Nephron (organoid): Measurements from ENCODE around the gene ERC1.

Experiments used
- H3K27ac Mint-ChIP-seq, 3 experiments: 2 replicates each; pipeline ENCODE4 v1.8.0; 2020; ENCODE audit warnings: mixed read lengths in 3 of 3, mild to moderate bottlenecking in 2 of 3, moderate library complexity in 1 of 3
- H3K27me3 Mint-ChIP-seq: 2 replicates; pipeline ENCODE4 v1.8.0; 2021; ENCODE audit warnings: low read depth, mild to moderate bottlenecking, moderate library complexity, mixed read lengths
- H3K36me3 Mint-ChIP-seq: 2 replicates; pipeline ENCODE4 v1.8.0; 2020; ENCODE audit warnings: low read depth, mixed read lengths
- H3K4me1 Mint-ChIP-seq: 2 replicates; pipeline ENCODE4 v1.8.0; 2020; ENCODE audit warnings: mixed read lengths
- H3K4me3 Mint-ChIP-seq, 3 experiments: 2 replicates each; pipeline ENCODE4 v1.8.0; 2020; ENCODE audit warnings: mild to moderate bottlenecking in 3 of 3, mixed read lengths in 3 of 3, moderate library complexity in 2 of 3
- H3K9me3 Mint-ChIP-seq: 2 replicates; pipeline ENCODE4 v1.8.0; 2020; ENCODE audit warnings: mixed read lengths
- TF ChIP-seq, protein P1 (sequence below), 3 experiments: fragments of 200-600 bp; sonication (generic); IDR thresholded peaks; one replicate each; pipeline ENCODE4 v1.5.0; 2021; ENCODE audit warnings: antibody characterized with exemption in 3 of 3; ENCODE audit not compliant: unreplicated experiment in 3 of 3

Gene ERC1

DNA sequence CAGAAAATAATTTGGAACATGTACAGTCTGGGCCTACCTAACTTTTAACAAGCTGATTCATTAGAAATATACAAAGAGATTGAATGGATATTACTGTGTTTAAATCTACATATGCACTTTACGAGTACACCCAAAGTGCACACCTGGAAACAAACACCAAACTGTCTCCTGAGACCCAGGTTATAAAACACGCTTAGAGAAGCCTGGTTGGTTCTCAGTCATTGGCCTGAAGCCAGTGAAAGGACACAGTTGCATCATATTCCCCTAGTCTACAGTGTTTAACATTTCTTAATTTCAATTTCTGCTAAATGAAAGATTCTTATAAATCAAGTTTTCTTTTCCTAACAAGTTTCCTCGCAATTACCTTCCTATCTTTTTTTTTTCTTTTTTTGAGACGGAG lies 393.9 kb downstream of the ERC1 start:
- Mint-ChIP-seq H3K4me3 (no peak overlapping the region), H3K9me3 (peaks cover 19% of the 10 kb centered on the region), H3K36me3 (peaks cover 37% of the 10 kb centered on the region), H3K27me3 (peaks cover 4% of the 10 kb centered on the region), H3K27ac (no peak overlapping the region), H3K4me1 (peaks cover 16% of the 10 kb centered on the region)
- TF ChIP-seq, protein P1, sequence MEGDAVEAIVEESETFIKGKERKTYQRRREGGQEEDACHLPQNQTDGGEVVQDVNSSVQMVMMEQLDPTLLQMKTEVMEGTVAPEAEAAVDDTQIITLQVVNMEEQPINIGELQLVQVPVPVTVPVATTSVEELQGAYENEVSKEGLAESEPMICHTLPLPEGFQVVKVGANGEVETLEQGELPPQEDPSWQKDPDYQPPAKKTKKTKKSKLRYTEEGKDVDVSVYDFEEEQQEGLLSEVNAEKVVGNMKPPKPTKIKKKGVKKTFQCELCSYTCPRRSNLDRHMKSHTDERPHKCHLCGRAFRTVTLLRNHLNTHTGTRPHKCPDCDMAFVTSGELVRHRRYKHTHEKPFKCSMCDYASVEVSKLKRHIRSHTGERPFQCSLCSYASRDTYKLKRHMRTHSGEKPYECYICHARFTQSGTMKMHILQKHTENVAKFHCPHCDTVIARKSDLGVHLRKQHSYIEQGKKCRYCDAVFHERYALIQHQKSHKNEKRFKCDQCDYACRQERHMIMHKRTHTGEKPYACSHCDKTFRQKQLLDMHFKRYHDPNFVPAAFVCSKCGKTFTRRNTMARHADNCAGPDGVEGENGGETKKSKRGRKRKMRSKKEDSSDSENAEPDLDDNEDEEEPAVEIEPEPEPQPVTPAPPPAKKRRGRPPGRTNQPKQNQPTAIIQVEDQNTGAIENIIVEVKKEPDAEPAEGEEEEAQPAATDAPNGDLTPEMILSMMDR (IDR thresholded peaks at IDR 0.05; ENCODE audit: unreplicated experiment in 3 of 3) = no peak

DNA sequence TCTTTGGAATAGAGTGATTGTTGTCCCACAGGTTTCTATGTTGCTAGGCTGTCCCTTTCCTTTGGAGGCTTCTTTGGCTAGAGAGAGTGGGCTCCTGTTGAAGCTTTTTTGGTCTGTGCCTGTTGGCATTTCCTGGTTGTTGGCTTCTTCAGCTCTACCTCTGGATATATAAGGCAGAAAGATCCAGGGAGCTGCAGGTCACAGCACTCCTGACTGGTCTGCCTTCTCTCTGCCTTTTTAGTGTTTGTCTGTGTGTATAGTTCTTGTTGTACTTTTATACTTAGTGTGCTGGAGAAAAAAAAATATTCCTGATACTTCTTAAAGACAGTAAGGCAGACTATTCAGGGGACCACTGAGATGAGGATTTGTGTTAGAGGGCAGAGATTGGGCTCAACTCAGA lies 400.7 kb downstream of the ERC1 start:
- Mint-ChIP-seq H3K27me3 (no peaks in the 10 kb centered on the region), H3K9me3 (peaks cover 48% of the 10 kb centered on the region), H3K27ac (no peak overlapping the region), H3K36me3 (peaks cover 84% of the 10 kb centered on the region), H3K4me3 (no peak overlapping the region), H3K4me1 (no peaks in the 10 kb centered on the region)
- TF ChIP-seq, protein P1 (IDR thresholded peaks at IDR 0.05; ENCODE audit: unreplicated experiment in 3 of 3) = no peak

DNA sequence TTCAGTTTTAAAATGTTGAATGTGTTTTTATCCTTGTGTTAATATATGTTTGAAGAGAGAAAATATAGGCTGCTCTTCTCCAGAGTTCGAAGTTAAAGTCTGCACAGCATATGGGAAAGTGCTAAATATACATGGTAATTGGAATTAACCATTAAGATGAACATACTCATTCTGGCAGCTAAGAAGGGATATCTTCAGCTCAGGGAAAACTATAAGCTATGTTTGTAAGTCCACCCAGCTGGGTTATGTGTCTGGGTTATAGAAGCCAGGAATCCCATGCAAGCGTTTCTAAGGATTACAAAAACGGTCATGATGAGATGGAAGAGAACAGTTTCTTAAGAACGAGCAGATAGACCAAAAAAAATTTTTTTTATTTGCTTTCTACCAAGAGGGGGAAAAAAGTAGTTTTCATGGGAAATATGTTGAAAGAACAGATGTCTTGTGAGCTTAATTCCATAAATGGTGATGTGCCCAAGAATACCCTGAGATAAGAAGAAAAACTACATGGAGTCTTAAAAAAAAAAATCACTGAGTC lies 404.5 kb downstream of the ERC1 start:
- H3K9me3 Mint-ChIP-seq = peaks cover 28% of the 10 kb centered on the region
- peaks cover 60% of the 10 kb centered on the region for H3K36me3 Mint-ChIP-seq
- H3K27ac Mint-ChIP-seq = no peak overlapping the region
- TF ChIP-seq, protein P1 (IDR thresholded peaks at IDR 0.05; ENCODE audit: unreplicated experiment in 3 of 3) = no peak
- H3K4me1 Mint-ChIP-seq = no peaks in the 10 kb centered on the region
- no peaks in the 10 kb centered on the region for H3K27me3 Mint-ChIP-seq
- no peak overlapping the region for H3K4me3 Mint-ChIP-seq

DNA sequence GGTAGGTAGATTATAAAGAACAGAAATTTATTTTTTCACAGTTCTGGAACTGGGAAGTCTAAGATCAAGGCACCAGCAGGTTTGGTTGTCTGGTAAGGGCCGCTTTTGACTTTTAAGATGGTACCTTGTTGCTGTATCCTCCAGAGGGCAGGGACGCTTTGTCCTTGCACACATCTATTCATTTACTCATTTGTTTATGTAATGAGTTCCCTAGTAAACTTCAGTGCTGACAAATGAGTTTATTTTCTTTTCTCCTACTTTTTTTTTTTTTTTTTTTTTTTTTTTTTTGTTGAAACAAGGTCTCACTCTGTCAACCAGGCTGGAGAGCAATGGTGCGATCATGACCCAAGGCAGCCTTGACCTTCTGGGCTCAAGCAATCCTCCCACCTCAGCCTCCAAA lies 407.6 kb downstream of the ERC1 start:
- no peak overlapping the region for H3K27ac Mint-ChIP-seq
- peaks cover 10% of the 10 kb centered on the region for H3K9me3 Mint-ChIP-seq
- H3K36me3 Mint-ChIP-seq = peaks cover 36% of the 10 kb centered on the region
- no peaks in the 10 kb centered on the region for H3K4me1 Mint-ChIP-seq
- H3K4me3 Mint-ChIP-seq = no peak overlapping the region
- TF ChIP-seq, protein P1 (IDR thresholded peaks at IDR 0.05; ENCODE audit: unreplicated experiment in 3 of 3) = no peak
- H3K27me3 Mint-ChIP-seq = no peaks in the 10 kb centered on the region

DNA sequence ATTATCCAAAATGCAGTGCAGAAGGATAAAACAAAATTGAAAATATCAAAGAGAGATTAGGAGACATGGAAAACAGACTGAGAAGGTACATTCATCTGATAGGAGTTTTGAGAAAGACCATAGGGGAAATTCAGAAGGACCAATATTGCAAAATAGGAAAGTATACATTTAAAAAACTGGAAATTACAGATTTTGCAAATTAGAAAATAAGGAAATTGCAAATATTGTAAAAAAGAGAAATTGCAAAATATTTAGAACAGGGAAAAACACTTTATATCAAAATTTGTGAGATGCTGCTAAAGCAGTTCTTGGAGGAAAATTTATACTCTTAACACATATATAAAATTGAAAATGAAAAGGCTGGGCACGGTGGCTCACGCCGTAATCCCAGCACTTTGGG lies 410.9 kb downstream of the ERC1 start:
- Mint-ChIP-seq H3K9me3 (peaks cover 3% of the 10 kb centered on the region), H3K27me3 (no peaks in the 10 kb centered on the region), H3K36me3 (peaks cover 13% of the 10 kb centered on the region), H3K4me3 (no peak overlapping the region), H3K4me1 (no peaks in the 10 kb centered on the region), H3K27ac (no peak overlapping the region)
- TF ChIP-seq, protein P1 (IDR thresholded peaks at IDR 0.05; ENCODE audit: unreplicated experiment in 3 of 3) = no peak

DNA sequence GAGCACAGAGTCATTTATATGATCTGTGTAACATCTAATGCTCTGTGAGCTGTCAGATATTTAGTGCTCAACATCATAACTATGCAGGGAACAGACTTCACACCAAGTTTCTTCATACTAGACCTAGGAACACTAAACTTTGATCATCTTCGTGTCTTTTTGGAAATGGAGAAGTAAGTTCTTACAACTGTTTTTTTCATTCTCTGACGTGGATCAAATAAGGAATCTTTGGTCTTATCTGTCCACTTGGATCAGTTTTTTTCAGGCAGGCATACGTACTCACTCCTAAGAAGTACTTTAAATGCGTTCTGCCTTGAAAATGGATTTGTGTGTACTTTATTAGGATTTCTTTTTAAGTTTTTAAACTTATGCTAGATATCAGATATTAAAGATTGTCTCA lies 412.4 kb downstream of the ERC1 start:
- peaks cover 13% of the 10 kb centered on the region for H3K36me3 Mint-ChIP-seq
- peaks cover 3% of the 10 kb centered on the region for H3K9me3 Mint-ChIP-seq
- no peak overlapping the region for H3K4me3 Mint-ChIP-seq
- TF ChIP-seq, protein P1 (IDR thresholded peaks at IDR 0.05; ENCODE audit: unreplicated experiment in 3 of 3) = no peak
- no peak overlapping the region for H3K27ac Mint-ChIP-seq
- no peaks in the 10 kb centered on the region for H3K27me3 Mint-ChIP-seq
- no peaks in the 10 kb centered on the region for H3K4me1 Mint-ChIP-seq
